GM12878 (cell line): ENCODE results near the gene CNOT2. TPM values are rescaled to one million over a fixed set of nuclear protein-coding genes. Genes with fewer than 3 reads are reported as not detected.

ENCODE experiments used
- ATAC-seq: fragments of 200-7000 bp; cut with Tn5 transposase; 3 replicates; pipeline ENCODE4 v1.9.1; 2020; ENCODE audit warnings: mild to moderate bottlenecking, moderate library complexity
- BruUV-seq: library from RNA; stranded (reverse); fragments of 400-500 nt; replicated peaks from 2 replicates; lab custom pipeline; 2021; lab: Mats Ljungman, UMichigan
- CTCF ChIA-PET: fragments of 300-600 bp; sonication (Branson Sonifier 250); formaldehyde crosslinking; extraction: SDS; loops from one replicate; lab custom pipeline; 2021; ENCODE audit warnings: inconsistent platforms; lab: Yijun Ruan, JAX
- POLR2A ChIA-PET: fragments of 350-600 bp; formaldehyde crosslinking; extraction: SDS; loops from one replicate; lab custom pipeline; 2021; ENCODE audit warnings: inconsistent platforms; lab: Charles Lee
- RAD21 ChIA-PET: fragments of 300-600 bp; sonication (Branson Sonifier 250); formaldehyde crosslinking; loops from one replicate; lab custom pipeline; 2023; ENCODE audit warnings: antibody characterized with exemption; ENCODE audit not compliant: unreplicated experiment; lab: Charles Lee
- SMC1A ChIA-PET: fragments of 300-600 bp; sonication (Branson Sonifier 250); formaldehyde crosslinking; loops from one replicate; lab custom pipeline; 2023; ENCODE audit not compliant: unreplicated experiment, uncharacterized antibody; lab: Charles Lee
- DNase-seq: peaks from one replicate; pipeline ENCODE4 v3.0.0-alpha.2; 2011; ENCODE audit warnings: low read depth, low spot score
- FAIRE-seq: peaks from 3 replicates; lab custom pipeline; 2011; peaks lifted over from hg19 to GRCh38; lab: Jason Lieb, UNC
- H2AFZ ChIP-seq: 2 replicates; pipeline ENCODE4 v1.6.0; 2011; ENCODE audit warnings: low read depth, low read length, control low read depth; ENCODE audit not compliant: control insufficient read depth
- H3K27ac ChIP-seq: 2 replicates; pipeline ENCODE4 v1.5.1; 2011; ENCODE audit warnings: control low read depth; ENCODE audit not compliant: control insufficient read depth, insufficient read depth
- H3K27me3 ChIP-seq, 2 experiments: replicated peaks in 1 of 2; 2 replicates each; pipeline versions ENCODE4 v1.6.0 to v1.6.1; 2011; ENCODE audit warnings: low read length in 1 of 2; ENCODE audit not compliant: control insufficient read depth in 2 of 2, insufficient read depth in 2 of 2
- H3K36me3 ChIP-seq, 2 experiments: 2 replicates each; pipeline ENCODE4 v1.5.1; 2011; ENCODE audit warnings: low read length in 1 of 2; ENCODE audit not compliant: control insufficient read depth in 2 of 2, insufficient read depth in 2 of 2
- H3K4me1 ChIP-seq: 2 replicates; pipeline ENCODE4 v1.6.1; 2011; ENCODE audit warnings: mild to moderate bottlenecking, low read length, moderate library complexity, mixed read lengths; ENCODE audit not compliant: control insufficient read depth, insufficient read depth
- H3K4me2 ChIP-seq: 2 replicates; pipeline ENCODE4 v1.6.0; 2011; ENCODE audit warnings: control low read depth; ENCODE audit not compliant: control insufficient read depth, insufficient read depth
- H3K4me3 ChIP-seq: fragments of 200-600 bp; sonication (generic); 2 replicates; pipeline ENCODE4 v1.5.1; 2016
- H3K79me2 ChIP-seq: 2 replicates; pipeline ENCODE4 v1.6.0; 2011; ENCODE audit warnings: low read length; ENCODE audit not compliant: control insufficient read depth, insufficient read depth
- H3K9ac ChIP-seq: 2 replicates; pipeline ENCODE4 v1.8.0; 2011; ENCODE audit warnings: low read length, control low read depth, mixed read lengths; ENCODE audit not compliant: control insufficient read depth, insufficient read depth
- H3K9me3 ChIP-seq: replicated peaks from 3 replicates; pipeline ENCODE4 v1.5.1; 2011; ENCODE audit warnings: mild to moderate bottlenecking, low read length; ENCODE audit not compliant: control insufficient read depth, insufficient read depth
- H4K20me1 ChIP-seq: 2 replicates; pipeline ENCODE4 v1.6.0; 2011; ENCODE audit not compliant: control insufficient read depth, insufficient read depth
- EP300 ChIP-seq, 2 experiments: fragments of 150-350 bp in 1 of 2; IDR thresholded peaks; 2 replicates each; pipeline ENCODE4 v1.6.1; 2011 to 2012; ENCODE audit warnings: low read depth in 2 of 2, low read length in 2 of 2, borderline replicate concordance in 1 of 2, improper control_type of control experiment in 1 of 2, inconsistent platforms in 1 of 2; ENCODE audit not compliant: control insufficient read depth in 1 of 2
- IKZF1 ChIP-seq: fragments of 450-650 bp; conservative IDR thresholded peaks from 2 replicates; pipeline ENCODE4 v1.6.1; 2017; ENCODE audit warnings: antibody characterized with exemption, mild to moderate bottlenecking
- KAT2A ChIP-seq: conservative IDR thresholded peaks from 2 replicates; pipeline ENCODE4 v1.6.1; 2011; ENCODE audit warnings: low read depth, low read length; ENCODE audit not compliant: control insufficient read depth
- SPI1 ChIP-seq: IDR thresholded peaks from 2 replicates; pipeline ENCODE4 v1.6.1; 2011; ENCODE audit warnings: low read depth, mild to moderate bottlenecking, low read length, moderate library complexity, borderline replicate concordance; ENCODE audit not compliant: insufficient read depth
- SUPT20H ChIP-seq: IDR thresholded peaks from 2 replicates; pipeline ENCODE4 v1.6.1; 2011; ENCODE audit warnings: low read depth, mild to moderate bottlenecking, low read length, moderate library complexity, borderline replicate concordance; ENCODE audit not compliant: control insufficient read depth
- YBX1 ChIP-seq: fragments of 450-650 bp; IDR thresholded peaks from 2 replicates; pipeline ENCODE4 v1.6.1; 2016; ENCODE audit warnings: antibody characterized with exemption
- ZNF384 ChIP-seq: IDR thresholded peaks from 2 replicates; pipeline ENCODE4 v1.6.1; 2012; ENCODE audit warnings: low read depth, mild to moderate bottlenecking, low read length, improper control_type of control experiment, borderline replicate concordance
- ZZZ3 ChIP-seq: IDR thresholded peaks from 2 replicates; pipeline ENCODE4 v1.6.1; 2011; ENCODE audit warnings: low read depth; ENCODE audit not compliant: control insufficient read depth, insufficient read length
- WGBS: methylation state at CpG from one replicate; pipeline ENCODE4 v1.1.6; 2016; ENCODE audit warnings: low lambda C conversion rate; ENCODE audit not compliant: insufficient replicate concordance, insufficient coverage; ENCODE audit errors: missing lambda C conversion rate; 5-methylcytosine and 5-hydroxymethylcytosine counted together
- in situ Hi-C: fragments of 300-500 bp; cut with MboI; formaldehyde crosslinking; loops from 9 replicates; pipeline ENCODE4 v1.14.3; 2018; ENCODE audit warnings: mixed read lengths
- intact Hi-C: fragments of 100-400 bp; cut with micrococcal nuclease; formaldehyde crosslinking; loops from one replicate; pipeline ENCODE4 v1.14.2; 2022; ENCODE audit not compliant: unreplicated experiment
- polyA plus RNA-seq, 11 experiments: library from polyadenylated mRNA; depleted of rRNA in 4 of 11; unstranded in 6 of 11; stranded (reverse) in 5 of 11; fragments of >200 nt; fragmentation: Nextera tagmentation in 4 of 11; fragmentation: Illumina TruSeq in 1 of 11; extraction: Ambion mirVana in 4 of 11; extraction: Trizol in 1 of 11; gene quantifications; 1 replicate in 1 of 11; 2 replicates in 10 of 11; pipeline versions ENCODE4 v1.2.1 to v1.2.3, GENCODE V29; 2011 to 2016; ENCODE audit warnings: inconsistent platforms in 2 of 11, missing spikeins in 2 of 11, low read depth in 1 of 11
- total RNA-seq, 4 experiments: library from RNA; depleted of rRNA in 3 of 4; stranded (reverse); fragments of >200 nt in 3 of 4; fragmentation: Illumina TruSeq in 1 of 4; extraction: Trizol in 1 of 4; gene quantifications; 2 replicates each; pipeline versions ENCODE4 v1.2.1 to v1.2.3, GENCODE V29; 2013 to 2021
- TF ChIP-seq, protein P1 (sequence below): fragments of 450-650 bp; formaldehyde crosslinking; IDR thresholded peaks from 2 replicates; pipeline ENCODE4 v1.4.0; 2022; ENCODE audit warnings: mild to moderate bottlenecking, moderate library complexity

The CNOT2 gene
- total and polyA plus RNA-seq, 10 of the 15 experiments (the other 5 are each of a cell fraction or from before 2014, with no cell fraction given) = 37.9 to 127 (median 82.4) TPM

DNA sequence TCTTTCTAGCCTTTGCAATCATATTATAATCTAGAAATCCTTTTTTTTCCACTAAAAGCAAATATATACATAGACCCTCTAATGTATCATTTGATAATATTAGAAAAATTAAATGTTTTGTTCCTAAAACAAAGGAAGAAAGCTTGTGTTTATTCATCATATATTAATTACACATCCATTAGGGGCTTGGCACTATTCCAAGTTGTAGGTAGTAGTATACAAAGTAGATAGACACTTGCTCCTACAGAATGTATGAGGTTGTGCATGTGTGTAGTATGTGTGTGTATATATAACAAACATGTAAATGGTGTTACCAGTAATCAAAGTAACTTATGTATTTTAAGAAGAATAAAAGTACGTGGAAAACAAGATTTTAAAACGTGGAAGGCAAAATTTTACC lies 107.8 kb downstream of the CNOT2 start (continued):
- TF ChIP-seq YBX1 = no peak
- no peak for TF ChIP-seq KAT2A

DNA sequence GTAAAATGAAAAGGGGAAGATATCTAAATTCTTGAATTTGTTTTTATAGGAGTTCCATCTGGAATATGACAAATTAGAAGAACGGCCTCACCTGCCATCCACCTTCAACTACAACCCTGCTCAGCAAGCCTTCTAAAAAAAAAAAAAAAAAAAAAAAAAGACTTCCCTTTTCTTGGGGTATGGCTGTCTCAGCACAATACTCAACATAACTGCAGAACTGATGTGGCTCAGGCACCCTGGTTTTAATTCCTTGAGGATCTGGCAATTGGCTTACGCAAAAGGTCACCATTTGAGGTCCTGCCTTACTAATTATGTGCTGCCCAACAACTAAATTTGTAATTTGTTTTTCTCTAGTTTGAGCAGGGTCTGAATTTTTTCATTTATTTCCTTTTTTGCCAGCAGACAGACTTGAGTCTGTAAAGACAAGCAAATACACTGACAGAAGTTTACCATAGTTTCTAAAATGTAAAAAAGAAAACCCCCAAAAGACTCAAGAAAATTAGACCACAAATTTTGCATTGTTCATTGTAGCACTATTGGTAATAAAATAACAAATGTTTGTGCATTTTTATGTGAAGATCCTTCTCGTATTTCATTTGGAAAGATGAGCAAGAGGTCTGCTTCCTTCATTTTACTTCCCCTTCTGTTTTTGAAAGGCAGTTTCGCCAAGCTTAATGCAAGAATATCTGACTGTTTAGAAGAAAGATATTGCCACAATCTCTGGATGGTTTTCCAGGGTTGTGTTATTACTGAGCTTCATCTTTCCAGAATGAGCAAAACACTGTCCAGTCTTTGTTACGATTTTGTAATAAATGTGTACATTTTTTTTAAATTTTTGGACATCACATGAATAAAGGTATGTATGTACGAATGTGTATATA lies 110.8 kb downstream of the CNOT2 start:
- Histone ChIP-seq H3K4me3 (no peak overlapping the region), H2AFZ (no peak overlapping the region), H3K4me2 (no peak overlapping the region), H4K20me1 (no peaks in the 10 kb centered on the region), H3K79me2 (no peaks in the 10 kb centered on the region), H3K4me1 (no peaks in the 10 kb centered on the region), H3K9me3 (no peaks in the 10 kb centered on the region), H3K9ac (no peak overlapping the region), H3K27ac (no peak overlapping the region), H3K36me3 (peaks cover 0 to 7% of the 10 kb centered on the region in 2 experiments; a peak in 1 of 4 replicates), H3K27me3 (no peaks in the 10 kb centered on the region)
- intact Hi-C loops (no loop called here), in situ Hi-C loops (no loop called here)
- ChIA-PET RAD21 (no interaction called here), POLR2A (no interaction called here), SMC1A (interaction anchor here (1.9 kb wide), 1 partner anchor 42 kb away, joined by 4 read pairs; no protein-coding TSS in a partner anchor), CTCF (no interaction called here)
- BruUV-seq = no TSS peak
- DNase-seq (no peak), ATAC-seq (no peak), FAIRE-seq (no peak)
- TF ChIP-seq EP300 (IDR thresholded peaks at IDR 0.05; ENCODE audit: borderline replicate concordance in 1 of 2, control insufficient read depth in 1 of 2, low read depth in 2 of 2, low read length in 2 of 2) = no peak
- TF ChIP-seq, protein P1, sequence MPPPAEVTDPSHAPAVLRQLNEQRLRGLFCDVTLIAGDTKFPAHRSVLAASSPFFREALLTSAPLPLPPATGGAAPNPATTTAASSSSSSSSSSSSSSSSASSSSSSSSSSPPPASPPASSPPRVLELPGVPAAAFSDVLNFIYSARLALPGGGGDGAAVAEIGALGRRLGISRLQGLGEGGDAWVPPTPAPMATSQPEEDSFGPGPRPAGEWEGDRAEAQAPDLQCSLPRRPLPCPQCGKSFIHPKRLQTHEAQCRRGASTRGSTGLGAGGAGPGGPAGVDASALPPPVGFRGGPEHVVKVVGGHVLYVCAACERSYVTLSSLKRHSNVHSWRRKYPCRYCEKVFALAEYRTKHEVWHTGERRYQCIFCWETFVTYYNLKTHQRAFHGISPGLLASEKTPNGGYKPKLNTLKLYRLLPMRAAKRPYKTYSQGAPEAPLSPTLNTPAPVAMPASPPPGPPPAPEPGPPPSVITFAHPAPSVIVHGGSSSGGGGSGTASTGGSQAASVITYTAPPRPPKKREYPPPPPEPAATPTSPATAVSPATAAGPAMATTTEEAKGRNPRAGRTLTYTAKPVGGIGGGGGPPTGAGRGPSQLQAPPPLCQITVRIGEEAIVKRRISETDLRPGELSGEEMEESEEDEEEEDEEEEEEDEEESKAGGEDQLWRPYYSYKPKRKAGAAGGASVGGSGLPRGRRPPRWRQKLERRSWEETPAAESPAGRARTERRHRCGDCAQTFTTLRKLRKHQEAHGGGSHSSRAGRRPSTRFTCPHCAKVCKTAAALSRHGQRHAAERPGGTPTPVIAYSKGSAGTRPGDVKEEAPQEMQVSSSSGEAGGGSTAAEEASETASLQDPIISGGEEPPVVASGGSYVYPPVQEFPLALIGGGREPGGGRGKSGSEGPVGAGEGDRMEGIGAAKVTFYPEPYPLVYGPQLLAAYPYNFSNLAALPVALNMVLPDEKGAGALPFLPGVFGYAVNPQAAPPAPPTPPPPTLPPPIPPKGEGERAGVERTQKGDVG = no peak
- TF ChIP-seq SPI1 = peak; percentile 43; the same call in 1 of the 2 replicates
- no peak for TF ChIP-seq ZZZ3
- TF ChIP-seq IKZF1 = no peak
- TF ChIP-seq SUPT20H = no peak
- TF ChIP-seq ZNF384 = peak; percentile 26; the same call in 1 of the 2 replicates
- WGBS = 75% methylated on average over 6 of the region's 6 CpGs
